Lung microvascular endothelial cell (primary cell): ENCODE measurements around the gene NCKAP5. TPM values are rescaled to one million over a fixed set of nuclear protein-coding genes. Genes with fewer than 3 reads are reported as not detected.

ENCODE experiments used
- DNase-seq, 2 donors: peaks; one replicate each; pipeline versions ENCODE4 v3.0.0 to v3.0.0-alpha.2; 2010; ENCODE audit warnings: low read depth in 2 of 2
- total RNA-seq: library from RNA; depleted of rRNA; stranded (reverse); fragments of >200 nt; gene quantifications from 2 replicates; pipeline ENCODE4 v1.2.1, GENCODE V29; 2014

Gene NCKAP5
- total RNA-seq, 1 donor from 2014 or later = under 0.01 TPM

GRCh38 chr2:133574186-133574585, 5.9 kb upstream of the NCKAP5 start:
- DNase-seq = no peak

- no peak for DNase-seq
These were observed 5.4 kb upstream of the NCKAP5 start for GRCh38 chr2:133573491-133574162.

- DNase-seq = no peak
These were observed 3.0 kb upstream of the NCKAP5 start for GRCh38 chr2:133571249-133571648.

GRCh38 chr2:133570542-133570941, 2.3 kb upstream of the NCKAP5 start:
- DNase-seq = no peak

GRCh38 chr2:133569286-133569830, 1.1 kb upstream of the NCKAP5 start:
- DNase-seq = no peak

GRCh38 chr2:133568598-133568997, 335 bp upstream of the NCKAP5 start:
- no peak for DNase-seq

GRCh38 chr2:133562558-133562957, 5.7 kb downstream of the NCKAP5 start:
- no peak for DNase-seq

- peak; percentile 71 to 82 for DNase-seq
These were observed 7.0 kb downstream of the NCKAP5 start for GRCh38 chr2:133561045-133561852.

GRCh38 chr2:133557614-133558013, 10.6 kb downstream of the NCKAP5 start:
- DNase-seq = no peak

GRCh38 chr2:133553838-133554408, 14.3 kb downstream of the NCKAP5 start:
- DNase-seq = no peak

GRCh38 chr2:133553251-133553650, 15.0 kb downstream of the NCKAP5 start:
- no peak for DNase-seq

GRCh38 chr2:133552821-133553220, 15.4 kb downstream of the NCKAP5 start:
- no peak for DNase-seq

GRCh38 chr2:133541797-133542196, 26.5 kb downstream of the NCKAP5 start:
- no peak for DNase-seq

GRCh38 chr2:133541376-133541775, 26.9 kb downstream of the NCKAP5 start:
- no peak for DNase-seq

- DNase-seq = no peak
These were observed 35.3 kb downstream of the NCKAP5 start for GRCh38 chr2:133532919-133533318.

GRCh38 chr2:133531382-133531781, 36.9 kb downstream of the NCKAP5 start:
- no peak for DNase-seq

GRCh38 chr2:133530645-133531044, 37.6 kb downstream of the NCKAP5 start:
- no peak for DNase-seq

GRCh38 chr2:133526530-133527300, 41.5 kb downstream of the NCKAP5 start:
- no peak for DNase-seq

- DNase-seq = no peak
These were observed 42.4 kb downstream of the NCKAP5 start for GRCh38 chr2:133525613-133526529.

- DNase-seq = no peak
These were observed 43.2 kb downstream of the NCKAP5 start for GRCh38 chr2:133525090-133525489.
